SK-N-MC (cell line): Measurements from ENCODE around the gene RHBDD3.

Experiments used
- EZH2 ChIP-seq: fragments of 200-600 bp; sonication (generic); IDR thresholded peaks from one replicate; pipeline ENCODE4 v1.6.1; 2017; ENCODE audit warnings: antibody characterized with exemption
- FOXP2 ChIP-seq: optimal IDR thresholded peaks from 2 replicates; pipeline ENCODE3; 2011; ENCODE audit warnings: mild to moderate bottlenecking, moderate library complexity; ENCODE audit not compliant: insufficient read depth; ENCODE audit errors: extremely low read length, control extremely low read depth
- POLR2AphosphoS5 ChIP-seq: IDR thresholded peaks from 2 replicates; pipeline ENCODE4 v1.6.1; 2012; ENCODE audit warnings: mild to moderate bottlenecking, low read depth, low read length, borderline replicate concordance

DNA sequence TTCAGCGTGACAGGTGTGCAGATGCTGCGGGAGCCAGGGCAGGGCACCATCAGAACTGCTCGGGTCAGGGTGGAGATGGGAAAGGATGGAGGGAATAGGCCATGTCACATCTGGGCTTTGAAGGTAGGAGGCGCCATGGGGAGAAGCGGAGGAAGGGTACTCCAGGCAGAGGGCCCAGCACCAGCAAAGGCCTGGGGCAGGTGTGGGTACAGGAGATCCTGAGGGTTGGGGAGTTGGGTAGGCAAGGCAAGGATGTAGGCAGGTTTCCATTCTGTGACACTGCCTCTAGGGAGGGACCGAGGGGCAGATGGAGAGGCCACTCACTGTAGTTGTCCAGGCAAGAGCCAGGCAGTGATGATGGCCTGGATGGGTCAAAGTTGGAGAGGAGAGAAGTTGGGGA, 53.5 kb downstream of the RHBDD3 start:
- no peak for TF ChIP-seq POLR2AphosphoS5
- TF ChIP-seq EZH2 = no peak
- no peak for TF ChIP-seq FOXP2
